ENCODE results near the gene RELA.

Gene RELA

DNA sequence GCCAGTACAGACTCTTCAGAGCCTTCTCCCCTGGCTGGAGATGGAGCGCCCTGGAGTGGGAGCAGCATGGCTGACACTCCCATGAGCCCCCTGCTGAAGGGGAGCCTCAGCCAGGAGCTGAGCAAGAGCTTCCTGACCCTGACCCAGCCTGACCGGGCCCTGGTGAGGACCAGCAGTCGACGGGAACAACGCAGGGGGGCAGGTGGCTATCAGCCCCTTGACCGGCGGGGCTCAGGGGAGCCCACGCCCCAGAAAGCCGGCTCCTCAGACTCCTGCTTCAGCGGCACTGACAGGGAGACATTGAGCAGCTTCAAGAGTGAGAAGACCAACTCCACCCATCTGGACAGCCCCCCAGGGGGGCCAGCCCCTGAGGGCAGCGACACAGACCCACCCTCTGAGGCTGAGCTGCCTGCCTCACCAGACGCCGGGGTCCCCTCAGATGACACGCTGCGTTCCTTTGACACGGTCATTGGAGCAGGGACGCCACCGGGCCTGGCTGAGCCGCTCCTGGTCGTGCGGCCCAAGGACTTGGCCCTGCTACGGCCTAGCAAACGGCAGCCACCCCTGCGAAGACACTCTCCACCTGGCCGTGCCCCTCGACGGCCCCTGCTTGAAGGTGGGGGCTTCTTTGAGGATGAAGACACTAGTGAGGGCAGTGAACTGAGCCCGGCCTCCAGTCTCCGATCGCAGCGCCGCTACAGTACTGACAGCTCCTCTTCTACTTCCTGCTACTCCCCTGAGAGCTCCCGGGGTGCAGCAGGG is 44.5 kb downstream of the RELA start:
- no peak overlapping the region for H3K4me3 ChIP-seq (ENCODE audit: low read depth, low read length)
- TF ChIP-seq, protein P1, sequence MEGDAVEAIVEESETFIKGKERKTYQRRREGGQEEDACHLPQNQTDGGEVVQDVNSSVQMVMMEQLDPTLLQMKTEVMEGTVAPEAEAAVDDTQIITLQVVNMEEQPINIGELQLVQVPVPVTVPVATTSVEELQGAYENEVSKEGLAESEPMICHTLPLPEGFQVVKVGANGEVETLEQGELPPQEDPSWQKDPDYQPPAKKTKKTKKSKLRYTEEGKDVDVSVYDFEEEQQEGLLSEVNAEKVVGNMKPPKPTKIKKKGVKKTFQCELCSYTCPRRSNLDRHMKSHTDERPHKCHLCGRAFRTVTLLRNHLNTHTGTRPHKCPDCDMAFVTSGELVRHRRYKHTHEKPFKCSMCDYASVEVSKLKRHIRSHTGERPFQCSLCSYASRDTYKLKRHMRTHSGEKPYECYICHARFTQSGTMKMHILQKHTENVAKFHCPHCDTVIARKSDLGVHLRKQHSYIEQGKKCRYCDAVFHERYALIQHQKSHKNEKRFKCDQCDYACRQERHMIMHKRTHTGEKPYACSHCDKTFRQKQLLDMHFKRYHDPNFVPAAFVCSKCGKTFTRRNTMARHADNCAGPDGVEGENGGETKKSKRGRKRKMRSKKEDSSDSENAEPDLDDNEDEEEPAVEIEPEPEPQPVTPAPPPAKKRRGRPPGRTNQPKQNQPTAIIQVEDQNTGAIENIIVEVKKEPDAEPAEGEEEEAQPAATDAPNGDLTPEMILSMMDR (IDR thresholded peaks at IDR 0.05; ENCODE audit: low read depth, low read length) = no peak

DNA sequence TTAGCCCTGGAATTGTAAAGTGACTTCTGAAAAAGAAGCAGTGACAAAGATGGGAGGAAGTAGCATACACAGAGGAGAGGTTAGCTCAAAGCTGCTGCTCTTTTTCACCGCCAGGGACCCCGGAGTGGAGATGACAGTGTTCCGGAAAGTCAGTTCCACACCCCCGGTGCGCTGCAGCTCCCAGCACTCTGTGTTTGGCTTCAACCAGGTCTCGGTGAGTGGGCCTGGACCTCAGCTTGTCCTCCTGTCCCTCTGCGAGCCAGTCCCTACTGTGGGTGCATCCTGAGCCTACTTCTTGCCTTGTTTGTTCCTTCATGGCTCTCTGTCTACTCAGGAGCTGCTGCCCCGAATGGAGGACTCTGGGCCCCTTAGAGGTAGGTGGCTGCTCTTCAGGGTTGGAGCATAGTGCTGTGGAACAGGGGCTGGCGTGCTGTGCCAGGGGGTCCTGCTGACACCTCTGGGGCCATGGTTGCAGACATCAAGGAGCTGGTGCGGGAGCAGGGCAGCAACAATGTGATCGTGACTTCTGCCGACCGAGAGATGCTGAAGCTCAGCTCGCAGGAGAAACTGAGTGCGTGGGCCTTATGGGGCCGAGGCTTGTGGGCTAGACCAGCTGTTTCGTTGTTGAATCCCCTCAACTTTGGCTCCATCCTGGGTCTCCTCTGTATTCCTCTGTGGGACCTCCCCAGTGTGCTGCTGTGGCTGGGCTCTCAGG is 45.4 kb downstream of the RELA start:
- peak overlapping the region; percentile 82 for H3K4me3 ChIP-seq (ENCODE audit: low read depth, low read length)
- TF ChIP-seq, protein P1 (IDR thresholded peaks at IDR 0.05; ENCODE audit: low read depth, low read length) = no peak

DNA sequence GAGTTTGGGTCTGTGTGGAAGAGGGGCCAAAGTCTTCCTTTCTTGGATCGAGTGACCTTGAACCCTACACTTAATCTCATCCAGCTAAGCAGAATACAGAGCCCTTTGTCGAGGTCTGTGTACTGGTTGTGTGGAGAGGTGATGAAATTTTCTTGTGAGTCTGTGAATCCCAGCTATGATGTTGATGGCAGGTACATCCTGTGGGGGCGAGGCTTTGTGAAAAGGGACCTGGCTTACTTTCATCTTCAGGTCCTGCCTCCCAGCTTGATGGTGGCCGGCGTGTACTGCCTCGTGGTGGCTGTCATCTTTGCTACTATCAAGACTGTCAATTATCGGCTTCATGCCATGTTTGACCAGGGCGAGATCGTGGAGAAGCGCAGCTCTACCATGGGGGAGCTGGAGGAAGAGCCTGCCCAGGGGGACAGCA is 46.1 kb downstream of the RELA start:
- peak overlapping the region; percentile 82 for H3K4me3 ChIP-seq (ENCODE audit: low read depth, low read length)
- TF ChIP-seq, protein P1 (IDR thresholded peaks at IDR 0.05; ENCODE audit: low read depth, low read length) = no peak

DNA sequence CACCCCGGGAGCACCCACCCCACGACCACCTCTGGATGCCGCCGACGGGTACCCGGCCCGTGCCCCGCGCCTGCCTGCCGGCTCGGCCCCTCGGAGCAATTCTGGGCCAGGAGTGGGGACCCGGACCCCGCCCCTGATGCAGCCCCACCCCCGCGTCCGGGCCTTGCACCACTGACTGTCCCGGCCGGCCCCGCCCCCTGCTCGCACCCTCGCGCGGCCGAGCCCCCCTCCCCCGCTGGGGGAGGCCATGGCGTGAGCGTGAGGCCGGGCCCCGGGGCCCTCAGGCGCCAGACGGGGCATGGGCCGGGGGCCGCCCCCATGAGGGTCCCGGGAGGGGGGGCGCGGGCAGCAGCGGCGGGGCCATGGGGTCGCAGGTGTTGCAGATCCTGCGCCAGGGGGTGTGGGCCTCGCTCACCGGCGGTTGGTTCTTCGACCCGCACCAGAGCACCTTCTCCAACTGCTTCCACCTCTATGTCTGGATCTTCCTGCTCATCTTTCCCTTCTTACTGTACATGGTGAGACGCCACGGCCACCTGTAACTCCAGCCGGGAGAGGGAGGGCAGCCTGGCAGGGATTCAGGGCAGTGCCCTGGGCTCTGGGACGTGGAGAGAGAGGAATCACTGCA is 46.7 kb downstream of the RELA start:
- H3K4me3 ChIP-seq (ENCODE audit: low read depth, low read length) = peak overlapping the region; percentile 82
- TF ChIP-seq, protein P1 (IDR thresholded peaks at IDR 0.05; ENCODE audit: low read depth, low read length) = no peak

DNA sequence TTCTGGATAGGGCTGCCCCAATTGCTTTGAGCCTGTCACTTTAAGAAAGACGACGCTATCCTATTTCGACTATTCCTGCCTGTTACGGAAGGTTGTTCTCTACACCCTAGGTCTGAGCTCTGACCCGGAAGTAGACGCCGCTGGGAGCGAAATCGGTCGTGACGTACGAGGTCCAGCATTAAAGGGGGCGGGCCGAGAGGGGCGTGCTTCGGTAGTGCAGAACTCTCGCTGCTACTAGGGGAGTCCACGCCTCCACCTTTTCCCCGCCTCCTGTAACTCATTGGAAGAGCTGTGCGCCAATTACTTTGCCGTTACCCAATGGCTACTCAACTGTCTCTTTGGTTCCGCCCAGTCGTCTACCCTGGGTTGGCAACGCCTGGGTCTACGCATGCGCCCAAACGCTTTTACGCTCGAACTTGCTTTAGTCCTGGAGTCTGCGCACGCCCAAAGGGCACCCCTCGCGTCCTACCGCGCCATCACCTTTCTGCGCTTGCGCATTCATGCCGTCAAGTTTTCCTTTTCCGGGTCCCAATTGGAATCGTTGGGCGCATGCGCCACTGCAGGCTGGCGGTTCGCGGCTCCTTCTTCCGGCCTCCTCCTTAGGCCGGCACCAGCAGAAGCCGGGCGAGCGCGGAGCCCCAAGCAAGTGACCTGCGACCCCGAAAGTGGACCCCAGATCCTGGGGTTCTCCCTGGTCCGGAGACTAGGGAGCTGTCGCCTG is 47.3 kb downstream of the RELA start, which contains the start of gene PCNX3:
PCNX3 (plus strand) TSS at position 548 of the 721 bp plus-strand sequence. CDS start 536 bp downstream, outside the sequence.
- TF ChIP-seq, protein P1 (IDR thresholded peaks at IDR 0.05; ENCODE audit: low read depth, low read length) = no peak

DNA sequence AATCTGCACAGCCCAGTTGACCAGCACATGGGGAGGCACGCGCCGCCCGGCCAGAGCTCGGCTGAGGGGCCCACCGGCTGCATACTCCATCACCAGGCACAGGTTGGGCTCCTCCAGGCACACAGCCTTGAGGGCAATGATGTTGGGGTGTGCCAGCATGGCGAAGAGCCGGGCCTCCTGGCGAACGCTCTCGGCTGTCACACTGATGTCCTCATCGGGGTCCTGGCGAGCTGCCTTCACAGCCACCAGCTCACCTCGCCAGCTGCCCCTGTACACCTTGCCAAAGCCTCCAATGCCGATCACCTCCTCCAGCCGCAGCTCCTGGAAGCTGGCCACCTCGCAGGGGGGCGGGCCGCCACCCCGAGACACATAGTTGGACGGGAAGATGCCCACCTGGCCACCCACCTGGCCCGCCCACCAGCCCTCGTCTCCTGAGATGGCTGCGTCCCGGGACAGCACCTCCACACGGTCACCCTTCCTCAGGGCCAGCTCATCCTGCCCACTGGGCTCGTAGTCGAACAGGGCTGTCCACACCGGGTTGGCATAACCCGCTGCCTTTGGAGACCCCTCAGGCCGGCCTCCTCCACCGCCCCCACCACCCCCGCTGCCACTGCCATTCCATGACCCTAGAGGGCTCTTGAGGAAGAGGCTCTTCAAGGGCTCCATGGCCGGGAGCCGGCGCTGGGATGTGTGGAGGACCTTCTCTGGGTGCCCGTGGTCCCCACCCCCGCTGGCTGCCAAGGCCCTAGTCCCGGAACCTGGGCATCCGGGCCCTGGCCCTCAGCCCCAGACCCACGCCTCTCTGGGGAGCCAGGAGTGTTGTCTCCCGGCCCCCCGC is 49.4 kb downstream of the RELA start:
- TF ChIP-seq, protein P1 (IDR thresholded peaks at IDR 0.05; ENCODE audit: low read depth, low read length) = no peak
- H3K4me3 ChIP-seq (ENCODE audit: low read depth, low read length) = peak overlapping the region; percentile 77

More for the DNA sequence above, 47.3 kb downstream of the RELA start, which contains the start of gene PCNX3:
- H3K4me3 ChIP-seq (ENCODE audit: low read depth, low read length) = peak within 1 kb of the TSS; percentile 82

Measured in WI38 (cell line).